ENCODE data around the gene MOK.

MOK gene

DNA sequence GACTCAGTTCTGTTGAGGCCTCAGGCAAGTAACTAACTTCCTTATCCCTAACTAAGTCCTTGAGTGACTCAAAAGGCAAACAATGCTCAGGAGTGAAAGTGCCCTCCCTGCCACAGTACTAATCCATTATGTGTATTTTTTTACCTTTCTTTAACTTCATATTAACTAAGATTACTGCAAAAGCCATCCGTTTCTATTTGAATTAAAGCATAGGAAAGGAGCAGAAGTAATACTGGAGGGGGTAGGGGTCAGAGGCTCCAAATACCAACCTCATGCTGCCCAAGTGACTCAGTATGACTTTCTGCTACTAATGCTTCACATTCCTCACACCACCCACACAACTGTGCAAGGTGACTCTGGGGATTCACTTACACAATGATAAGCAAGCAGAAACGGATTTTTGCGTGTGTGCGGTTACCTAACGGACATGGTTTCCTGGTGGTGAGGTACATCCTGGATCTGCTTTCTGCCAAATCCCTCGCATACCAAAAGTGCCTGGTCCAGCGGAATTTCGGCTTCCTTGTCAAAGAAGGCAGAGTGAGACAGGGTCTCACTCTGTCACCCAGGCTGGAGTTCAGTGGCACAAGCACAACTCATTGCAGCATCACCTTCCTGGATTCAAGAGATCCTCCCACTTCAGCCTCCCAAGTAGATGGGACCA is 25.1 kb downstream of the MOK start:
- no peak for TF ChIP-seq CTCF (IDR thresholded peaks at IDR 0.05; ENCODE audit: low read depth, low read length)
- TF ChIP-seq MYC (IDR thresholded peaks at IDR 0.05; ENCODE audit: low read depth, low read length) = peak; percentile 64; the same call in 1 of the 2 replicates
- TF ChIP-seq, protein P1, sequence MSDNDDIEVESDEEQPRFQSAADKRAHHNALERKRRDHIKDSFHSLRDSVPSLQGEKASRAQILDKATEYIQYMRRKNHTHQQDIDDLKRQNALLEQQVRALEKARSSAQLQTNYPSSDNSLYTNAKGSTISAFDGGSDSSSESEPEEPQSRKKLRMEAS (IDR thresholded peaks at IDR 0.05; ENCODE audit: low read depth, low read length) = peak; percentile 49; the same call in 1 of the 2 replicates
- TF ChIP-seq POLR2A (IDR thresholded peaks at IDR 0.05; ENCODE audit: extremely low read depth, insufficient read length) = no peak
- peak; percentile 98 for DNase-seq (ENCODE audit: low read depth)
- H3K4me3 ChIP-seq (ENCODE audit: low read depth, low read length) = peak overlapping the region; percentile 39

DNA sequence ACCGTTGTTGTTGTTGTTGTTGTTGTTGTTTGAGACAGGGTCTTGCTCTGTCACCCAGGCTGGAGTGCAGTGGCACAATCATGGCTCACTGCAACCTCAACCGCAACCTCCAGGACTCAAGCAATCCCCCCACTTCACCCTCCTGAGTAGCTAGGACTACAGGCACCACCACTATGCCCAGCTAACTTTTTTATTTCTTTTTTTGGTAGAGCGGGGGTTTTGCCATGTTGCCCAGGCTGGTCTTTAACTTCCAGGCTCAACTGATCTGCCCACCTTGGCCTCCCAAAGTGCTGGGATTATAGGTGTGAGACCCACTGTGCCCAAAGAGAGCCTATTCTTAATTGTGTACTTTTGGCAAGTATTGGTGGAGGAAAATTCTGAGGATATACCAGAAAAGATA is 25.7 kb downstream of the MOK start:
- TF ChIP-seq POLR2A (IDR thresholded peaks at IDR 0.05; ENCODE audit: extremely low read depth, insufficient read length) (no peak), CTCF (IDR thresholded peaks at IDR 0.05; ENCODE audit: low read depth, low read length) (no peak), MYC (IDR thresholded peaks at IDR 0.05; ENCODE audit: low read depth, low read length) (no peak)
- TF ChIP-seq, protein P1 (IDR thresholded peaks at IDR 0.05; ENCODE audit: low read depth, low read length) = no peak
- peak overlapping the region; percentile 39 for H3K4me3 ChIP-seq (ENCODE audit: low read depth, low read length)
- DNase-seq (ENCODE audit: low read depth) = peak; percentile 40

DNA sequence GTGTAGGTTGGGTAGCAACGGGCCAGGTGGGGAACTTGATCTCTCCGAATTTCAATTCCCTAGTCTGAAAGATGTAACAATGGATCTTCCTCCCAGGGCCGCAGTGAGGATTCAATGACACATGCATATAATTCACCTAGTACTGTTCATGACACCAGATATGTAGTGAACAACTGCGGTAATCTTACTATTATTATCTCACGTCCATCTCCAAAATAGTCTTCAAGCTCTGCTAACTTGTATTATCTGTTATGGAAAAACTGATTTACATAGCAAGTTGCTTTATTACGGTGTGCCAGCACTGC is 26.4 kb downstream of the MOK start:
- TF ChIP-seq MYC (IDR thresholded peaks at IDR 0.05; ENCODE audit: low read depth, low read length) = no peak

GRCh38 chr14:102277874-102278630 is 26.9 kb downstream of the MOK start:
- no peak for TF ChIP-seq CTCF (IDR thresholded peaks at IDR 0.05; ENCODE audit: low read depth, low read length)
- no peak for TF ChIP-seq POLR2A (IDR thresholded peaks at IDR 0.05; ENCODE audit: extremely low read depth, insufficient read length)
- TF ChIP-seq MYC (IDR thresholded peaks at IDR 0.05; ENCODE audit: low read depth, low read length) = no peak
- TF ChIP-seq, protein P1 (IDR thresholded peaks at IDR 0.05; ENCODE audit: low read depth, low read length) = no peak
- DNase-seq (ENCODE audit: low read depth) = no peak
- H3K4me3 ChIP-seq (ENCODE audit: low read depth, low read length) = no peak overlapping the region

More for the DNA sequence above, 26.4 kb downstream of the MOK start:
- DNase-seq (ENCODE audit: low read depth) = no peak
- H3K4me3 ChIP-seq (ENCODE audit: low read depth, low read length) = no peak overlapping the region

- H3K4me3 ChIP-seq (ENCODE audit: low read depth, low read length) = no peak overlapping the region
- TF ChIP-seq POLR2A (IDR thresholded peaks at IDR 0.05; ENCODE audit: extremely low read depth, insufficient read length) = no peak
- DNase-seq (ENCODE audit: low read depth) = no peak
Measured at GRCh38 chr14:102275866-102276265, 29.1 kb downstream of the MOK start.

DNA sequence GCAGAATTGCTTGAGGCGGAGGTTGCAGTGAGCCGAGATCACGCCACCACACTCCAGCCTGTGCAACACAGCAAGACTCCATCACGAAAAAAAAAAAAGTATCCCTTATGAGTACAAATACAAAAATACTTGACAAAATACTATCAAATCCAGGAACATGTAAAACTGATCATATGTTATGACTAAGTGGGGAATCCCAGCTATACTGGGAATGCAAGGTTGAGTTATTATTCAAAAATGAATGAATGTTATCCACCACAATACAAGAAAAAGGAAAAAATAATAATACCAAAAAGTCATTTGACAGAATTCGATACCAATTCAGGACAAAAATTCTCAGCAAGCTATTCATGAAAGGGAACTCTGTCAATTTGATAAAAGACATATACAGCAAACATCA is 32.6 kb downstream of the MOK start:
- TF ChIP-seq MYC (IDR thresholded peaks at IDR 0.05; ENCODE audit: low read depth, low read length) (no peak), POLR2A (IDR thresholded peaks at IDR 0.05; ENCODE audit: extremely low read depth, insufficient read length) (no peak), CTCF (IDR thresholded peaks at IDR 0.05; ENCODE audit: low read depth, low read length) (no peak)
- TF ChIP-seq, protein P1 (IDR thresholded peaks at IDR 0.05; ENCODE audit: low read depth, low read length) = no peak
- no peak for DNase-seq (ENCODE audit: low read depth)
- H3K4me3 ChIP-seq (ENCODE audit: low read depth, low read length) = no peak overlapping the region

All from NB4 (cell line).